ENCODE measurements around the gene USHBP1.

GRCh38 chr19:17259934-17260333 lies 4.6 kb downstream of the USHBP1 start:
- TF ChIP-seq EZH2phosphoT487 (IDR thresholded peaks at IDR 0.05; ENCODE audit: insufficient read depth, low read depth) (no peak), EZH2 (IDR thresholded peaks at IDR 0.05; ENCODE audit: insufficient read depth, poor library complexity, severe bottlenecking) (no peak)
